HEK293T (cell line): ENCODE data around the gene ZNF138.
"Not testable (repeated sequence)": the region's sequence is repeated elsewhere in the genome, so short reads cannot be mapped to it uniquely, and the experiment has no call there.

Experiments
- CTCF ChIA-PET: fragments of 350-600 bp; formaldehyde crosslinking; extraction: SDS; loops from one replicate; lab custom pipeline; 2021; ENCODE audit warnings: antibody characterized with exemption, inconsistent platforms; lab: Yijun Ruan, JAX
- POLR2A ChIA-PET: fragments of 350-600 bp; formaldehyde crosslinking; extraction: SDS; loops from one replicate; lab custom pipeline; 2020; ENCODE audit warnings: antibody characterized with exemption, inconsistent platforms; lab: Yijun Ruan, JAX
- DNase-seq: peaks from one replicate; pipeline ENCODE4 v3.0.0; 2012; ENCODE audit warnings: mixed read lengths; ENCODE audit errors: extremely low spot score
- ARNT ChIP-seq: fragments of 450-650 bp; IDR thresholded peaks from 2 replicates; pipeline ENCODE4 v1.6.1; 2017; ENCODE audit warnings: mild to moderate bottlenecking
- BHLHE40 ChIP-seq: fragments of 450-650 bp; IDR thresholded peaks from 2 replicates; pipeline ENCODE4 v1.6.1; 2016; ENCODE audit warnings: mild to moderate bottlenecking, moderate library complexity, borderline replicate concordance
- CTBP1 ChIP-seq: fragments of 450-650 bp; IDR thresholded peaks from 2 replicates; pipeline ENCODE4 v1.6.1; 2016; ENCODE audit warnings: borderline replicate concordance
- ELF4 ChIP-seq: fragments of 450-650 bp; IDR thresholded peaks from 2 replicates; pipeline ENCODE4 v1.6.1; 2017; ENCODE audit warnings: antibody characterized with exemption
- FOXA1 ChIP-seq: fragments of 450-650 bp; IDR thresholded peaks from 2 replicates; pipeline ENCODE4 v1.6.1; 2016; ENCODE audit warnings: mild to moderate bottlenecking
- FOXK2 ChIP-seq: fragments of 450-650 bp; IDR thresholded peaks from 2 replicates; pipeline ENCODE4 v1.6.1; 2016; ENCODE audit warnings: mild to moderate bottlenecking
- FOXM1 ChIP-seq: fragments of 450-650 bp; IDR thresholded peaks from 2 replicates; pipeline ENCODE4 v1.6.1; 2017; ENCODE audit warnings: mild to moderate bottlenecking, borderline replicate concordance
- HDGF ChIP-seq: fragments of 450-650 bp; IDR thresholded peaks from 2 replicates; pipeline ENCODE4 v1.6.1; 2017; ENCODE audit warnings: antibody characterized with exemption, borderline replicate concordance
- L3MBTL2 ChIP-seq: fragments of 450-650 bp; conservative IDR thresholded peaks from 2 replicates; pipeline ENCODE4 v1.6.1; 2016; ENCODE audit warnings: mild to moderate bottlenecking
- LEF1 ChIP-seq: fragments of 450-650 bp; IDR thresholded peaks from 2 replicates; pipeline ENCODE4 v1.6.1; 2017; ENCODE audit warnings: mild to moderate bottlenecking, borderline replicate concordance
- NFRKB ChIP-seq: fragments of 450-650 bp; IDR thresholded peaks from 2 replicates; pipeline ENCODE4 v1.6.1; 2016; ENCODE audit warnings: mild to moderate bottlenecking, moderate library complexity
- PKNOX1 ChIP-seq: fragments of 450-650 bp; IDR thresholded peaks from 2 replicates; pipeline ENCODE4 v1.6.1; 2016
- SP1 ChIP-seq: fragments of 450-650 bp; IDR thresholded peaks from 2 replicates; pipeline ENCODE4 v1.6.1; 2017
- SUZ12 ChIP-seq: fragments of 450-650 bp; IDR thresholded peaks from 2 replicates; pipeline ENCODE4 v1.6.1; 2016; ENCODE audit warnings: mild to moderate bottlenecking
- TARDBP ChIP-seq: fragments of 450-650 bp; IDR thresholded peaks from 2 replicates; pipeline ENCODE4 v1.6.1; 2016
- ZNF384 ChIP-seq: fragments of 450-650 bp; IDR thresholded peaks from 2 replicates; pipeline ENCODE4 v1.6.1; 2016

ZNF138 gene

GRCh38 chr7:64795176-64795575 lies 948 bp downstream of the ZNF138 start:
- no peak for TF ChIP-seq BHLHE40
- TF ChIP-seq NFRKB: no peak
- no peak for TF ChIP-seq HDGF
- TF ChIP-seq FOXA1: no peak
- no peak for TF ChIP-seq ZNF384
- TF ChIP-seq L3MBTL2: no peak
- CTCF ChIA-PET: no interaction called here
- POLR2A ChIA-PET: interaction anchor here (1.0 to 1.3 kb wide), 2 partner anchors 129 to 165 kb away, joined by 3 read pairs; partner anchors contain the start of gene ZNF107
- no peak for DNase-seq

GRCh38 chr7:64799169-64799568 lies 4.9 kb downstream of the ZNF138 start:
- CTCF ChIA-PET, POLR2A ChIA-PET, DNase-seq: not testable (repeated sequence)

- ChIA-PET CTCF (interaction anchor here (0.6 kb wide), 1 partner anchor 24 kb away, joined by 3 read pairs; no protein-coding TSS in a partner anchor), POLR2A (interaction anchor here (2.2 kb wide), 1 partner anchor 8 kb away, joined by 8 read pairs; the partner anchor contains the start of gene ZNF138)
These were observed 8.5 kb downstream of the ZNF138 start for GRCh38 chr7:64802699-64803098.

GRCh38 chr7:64807731-64808365 lies 13.6 kb downstream of the ZNF138 start:
- POLR2A ChIA-PET: no interaction called here
- CTCF ChIA-PET: no interaction called here
- TF ChIP-seq FOXA1: no peak
- TF ChIP-seq TARDBP: no peak
- TF ChIP-seq LEF1: no peak
- no peak for TF ChIP-seq HDGF
- no peak for TF ChIP-seq NFRKB
- TF ChIP-seq ELF4: no peak
- no peak for TF ChIP-seq ZNF384
- TF ChIP-seq FOXM1: no peak
- no peak for TF ChIP-seq CTBP1
- TF ChIP-seq BHLHE40: no peak
- no peak for TF ChIP-seq ARNT
- TF ChIP-seq PKNOX1: no peak
- no peak for TF ChIP-seq L3MBTL2
- TF ChIP-seq FOXK2: no peak
- no peak for TF ChIP-seq SP1
- no peak for TF ChIP-seq SUZ12
- no peak for DNase-seq

More at GRCh38 chr7:64802699-64803098, 8.5 kb downstream of the ZNF138 start:
- TF ChIP-seq NFRKB: no peak
- TF ChIP-seq ARNT: no peak
- TF ChIP-seq HDGF: no peak
- TF ChIP-seq BHLHE40: no peak
- no peak for TF ChIP-seq CTBP1
- TF ChIP-seq SUZ12: no peak
- TF ChIP-seq ZNF384: no peak
- TF ChIP-seq LEF1: no peak
- no peak for TF ChIP-seq FOXM1
- no peak for TF ChIP-seq FOXK2
- TF ChIP-seq FOXA1: no peak
- DNase-seq: no peak

- TF ChIP-seq FOXK2 (no peak), FOXA1 (no peak), LEF1 (no peak), ARNT (no peak), PKNOX1 (no peak), BHLHE40 (no peak), SUZ12 (no peak), CTBP1 (no peak), HDGF (no peak), FOXM1 (no peak), NFRKB (no peak), L3MBTL2 (no peak), SP1 (no peak), ELF4 (no peak), ZNF384 (no peak), TARDBP (no peak)
- DNase-seq: no peak
- POLR2A ChIA-PET: no interaction called here
- CTCF ChIA-PET: no interaction called here
These were observed 17.5 kb downstream of the ZNF138 start for GRCh38 chr7:64811767-64812166.

GRCh38 chr7:64830926-64831325 lies 36.7 kb downstream of the ZNF138 start:
- POLR2A ChIA-PET: no interaction called here
- no peak for DNase-seq
- TF ChIP-seq ZNF384 (no peak), HDGF (no peak), LEF1 (no peak), TARDBP (no peak), L3MBTL2 (no peak), SUZ12 (no peak), ELF4 (no peak), FOXM1 (no peak), ARNT (no peak), CTBP1 (no peak), SP1 (no peak), BHLHE40 (no peak), NFRKB (no peak)
- CTCF ChIA-PET: no interaction called here

GRCh38 chr7:64832136-64832535 lies 37.9 kb downstream of the ZNF138 start:
- POLR2A ChIA-PET: no interaction called here
- no peak for TF ChIP-seq SP1
- no peak for TF ChIP-seq ELF4
- no peak for TF ChIP-seq SUZ12
- no peak for TF ChIP-seq ZNF384
- no peak for TF ChIP-seq FOXM1
- no peak for TF ChIP-seq FOXK2
- TF ChIP-seq HDGF: no peak
- no peak for TF ChIP-seq FOXA1
- no peak for TF ChIP-seq L3MBTL2
- no peak for TF ChIP-seq PKNOX1
- no peak for TF ChIP-seq NFRKB
- TF ChIP-seq LEF1: no peak
- TF ChIP-seq CTBP1: no peak
- no peak for TF ChIP-seq ARNT
- TF ChIP-seq TARDBP: no peak
- TF ChIP-seq BHLHE40: no peak
- CTCF ChIA-PET: no interaction called here
- no peak for DNase-seq
